MM.1S (cell line): Measurements from ENCODE around the gene NCS1.

Experiments
- EZH2 ChIP-seq: fragments of 300-600 bp; sonication (generic); optimal IDR thresholded peaks from 2 replicates; pipeline ENCODE3; 2017; ENCODE audit warnings: low read depth, mild to moderate bottlenecking, antibody characterized with exemption, low read length, mixed read lengths
- EZH2phosphoT487 ChIP-seq: fragments of 300-600 bp; sonication (generic); IDR thresholded peaks from 2 replicates; pipeline ENCODE4 v1.6.1; 2018; ENCODE audit warnings: antibody characterized with exemption, low read length
- TF ChIP-seq, protein P1 (sequence below): fragments of 300-600 bp; sonication (generic); IDR thresholded peaks from 2 replicates; pipeline ENCODE4 v1.5.1; 2016; ENCODE audit warnings: antibody characterized with exemption, low read length, mixed read lengths

DNA sequence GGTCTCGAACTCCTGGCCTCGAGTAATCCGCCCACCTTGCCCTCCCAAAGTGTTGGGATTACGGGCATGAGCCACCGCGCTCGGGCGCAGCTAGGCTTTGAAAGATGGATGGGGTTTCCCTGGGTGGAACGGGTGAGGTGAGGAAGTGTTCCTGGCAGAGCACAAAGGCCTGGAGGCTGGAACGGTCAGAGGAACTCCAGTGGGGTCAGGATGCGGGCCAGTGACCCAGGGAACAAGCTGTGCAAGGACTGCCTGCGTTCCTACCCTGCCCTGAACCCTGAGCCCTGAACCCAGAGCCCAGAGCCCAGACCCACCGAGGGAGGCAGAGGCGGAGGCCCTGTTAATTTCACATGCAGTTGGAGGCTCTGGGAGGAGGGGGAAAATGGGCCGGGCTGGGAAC, 23.4 kb downstream of the NCS1 start:
- TF ChIP-seq, protein P1, sequence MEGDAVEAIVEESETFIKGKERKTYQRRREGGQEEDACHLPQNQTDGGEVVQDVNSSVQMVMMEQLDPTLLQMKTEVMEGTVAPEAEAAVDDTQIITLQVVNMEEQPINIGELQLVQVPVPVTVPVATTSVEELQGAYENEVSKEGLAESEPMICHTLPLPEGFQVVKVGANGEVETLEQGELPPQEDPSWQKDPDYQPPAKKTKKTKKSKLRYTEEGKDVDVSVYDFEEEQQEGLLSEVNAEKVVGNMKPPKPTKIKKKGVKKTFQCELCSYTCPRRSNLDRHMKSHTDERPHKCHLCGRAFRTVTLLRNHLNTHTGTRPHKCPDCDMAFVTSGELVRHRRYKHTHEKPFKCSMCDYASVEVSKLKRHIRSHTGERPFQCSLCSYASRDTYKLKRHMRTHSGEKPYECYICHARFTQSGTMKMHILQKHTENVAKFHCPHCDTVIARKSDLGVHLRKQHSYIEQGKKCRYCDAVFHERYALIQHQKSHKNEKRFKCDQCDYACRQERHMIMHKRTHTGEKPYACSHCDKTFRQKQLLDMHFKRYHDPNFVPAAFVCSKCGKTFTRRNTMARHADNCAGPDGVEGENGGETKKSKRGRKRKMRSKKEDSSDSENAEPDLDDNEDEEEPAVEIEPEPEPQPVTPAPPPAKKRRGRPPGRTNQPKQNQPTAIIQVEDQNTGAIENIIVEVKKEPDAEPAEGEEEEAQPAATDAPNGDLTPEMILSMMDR = no peak
- no peak for TF ChIP-seq EZH2
- no peak for TF ChIP-seq EZH2phosphoT487
